HG02943 (cell line): ENCODE results near the gene BAHD1.

ENCODE experiments used
- ATAC-seq: cut with Tn5 transposase; IDR thresholded peaks from one replicate; pipeline ENCODE4 v1.9.1; 2021; ENCODE audit warnings: mild to moderate bottlenecking, low read depth, moderate library complexity; ENCODE audit not compliant: unreplicated experiment

Gene BAHD1

GRCh38 chr15:40489274-40490175 is 48.8 kb downstream of the BAHD1 start:
- ATAC-seq = no peak

DNA sequence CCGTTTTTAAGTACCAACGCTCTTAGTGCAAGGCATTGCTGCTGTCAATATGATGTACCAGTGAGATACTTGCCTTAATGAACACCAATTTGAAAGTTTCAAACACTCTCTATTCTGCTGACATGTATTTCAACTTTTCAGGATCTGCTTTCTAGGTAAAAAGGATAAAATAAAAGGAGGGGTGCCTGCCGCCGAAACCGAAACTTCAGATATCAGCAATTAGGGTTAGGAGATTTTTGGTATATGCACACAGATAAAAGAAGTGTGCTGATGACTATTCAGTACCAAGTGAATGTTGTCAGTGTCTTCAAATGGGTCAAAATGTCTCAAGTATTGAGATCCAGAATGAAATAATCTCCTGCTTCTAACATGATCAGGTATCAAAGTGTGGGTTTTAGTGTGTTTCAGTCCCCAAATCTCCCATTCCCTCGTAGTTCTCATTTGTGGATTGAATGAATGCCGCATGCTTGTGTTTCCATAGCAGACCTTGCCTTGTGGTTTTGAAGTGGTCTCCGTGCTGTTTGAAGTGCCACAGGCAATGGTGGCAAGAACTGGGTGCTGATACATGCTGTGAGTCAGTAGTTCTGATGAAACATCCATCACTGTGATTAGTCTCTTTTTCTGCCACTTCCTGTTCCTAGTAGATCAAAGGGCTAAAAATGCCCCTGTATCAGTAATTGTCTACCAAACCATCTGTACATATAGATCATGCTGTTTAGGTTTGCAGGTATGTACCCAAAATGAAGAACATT is 52.5 kb downstream of the BAHD1 start:
- no peak for ATAC-seq

- ATAC-seq = no peak
These were observed 54.8 kb downstream of the BAHD1 start for GRCh38 chr15:40495516-40495915.

- no peak for ATAC-seq
These were observed 57.7 kb downstream of the BAHD1 start for GRCh38 chr15:40498418-40498817.

DNA sequence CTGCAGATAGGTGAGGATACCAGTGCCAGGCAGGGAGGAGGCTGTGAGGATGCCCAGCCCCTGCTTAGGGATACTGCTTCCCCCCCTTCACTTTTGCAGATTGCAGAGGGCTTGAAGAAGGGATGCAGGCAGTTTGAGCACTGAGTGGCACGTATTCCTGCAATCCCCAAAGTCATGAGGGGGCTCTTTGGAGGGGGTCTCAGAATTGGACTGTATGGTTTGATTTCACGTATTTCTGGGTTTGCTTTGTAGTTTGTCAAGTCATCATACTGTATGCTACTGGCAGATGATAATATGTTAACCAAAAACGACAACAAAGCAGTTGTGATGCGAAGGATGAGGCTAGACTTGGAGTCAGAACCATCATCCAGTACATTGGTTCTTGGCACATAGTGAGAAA is 58.1 kb downstream of the BAHD1 start:
- no peak for ATAC-seq

DNA sequence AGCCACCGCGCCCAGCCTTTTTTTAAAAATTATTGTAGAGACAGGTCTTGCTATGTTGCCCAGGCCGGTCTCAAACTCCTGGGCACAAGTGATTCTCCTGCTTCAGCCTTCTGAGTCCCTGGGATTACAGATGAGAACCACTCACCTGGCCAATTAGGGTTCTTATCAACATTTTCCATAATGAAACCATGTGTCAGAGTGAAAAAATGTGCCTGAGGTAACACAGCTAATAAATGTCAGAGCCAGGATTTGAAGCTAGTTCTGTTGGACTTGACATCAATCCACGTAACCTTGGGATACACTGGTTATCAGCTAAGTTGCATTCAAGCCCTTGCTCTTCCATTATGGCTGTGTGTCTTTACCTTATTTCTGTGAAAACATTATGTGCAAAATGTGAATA is 59.2 kb downstream of the BAHD1 start:
- ATAC-seq = no peak

DNA sequence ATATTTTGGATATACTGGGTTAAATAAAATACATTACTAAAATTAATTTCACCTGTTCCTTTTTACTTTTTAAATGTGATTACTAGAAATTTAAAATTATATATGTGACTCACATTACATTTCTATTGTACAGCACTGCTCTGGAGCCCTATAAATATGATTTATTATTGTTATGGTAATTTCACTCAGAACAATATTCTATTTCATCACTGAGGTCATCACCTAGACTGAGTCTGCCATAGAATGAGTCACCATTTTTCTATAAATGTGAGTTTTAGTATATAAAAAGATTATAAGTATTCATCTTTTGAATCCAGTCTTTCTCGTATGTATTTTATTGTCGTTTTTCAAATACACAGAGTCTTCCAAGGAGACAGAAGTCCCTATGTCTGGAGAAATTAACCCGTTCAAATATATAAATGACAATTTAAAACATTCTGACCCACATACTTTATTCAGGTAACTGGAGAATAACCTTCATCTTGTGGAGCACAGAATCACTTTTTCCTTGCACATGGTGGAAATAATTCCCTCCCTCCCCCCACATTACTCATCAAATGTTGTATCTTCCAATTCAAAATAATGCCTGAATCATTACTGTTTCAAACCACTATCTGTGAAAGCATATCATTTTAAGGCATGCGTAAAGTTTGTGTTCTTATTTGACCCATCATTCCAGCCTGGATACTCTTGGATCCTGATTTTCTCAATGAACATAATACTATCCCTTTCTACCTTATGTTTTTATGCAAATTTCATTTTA is 60.0 kb downstream of the BAHD1 start:
- no peak for ATAC-seq

GRCh38 chr15:40501487-40501886 is 60.7 kb downstream of the BAHD1 start:
- ATAC-seq = no peak

- ATAC-seq = no peak
These were observed 66.3 kb downstream of the BAHD1 start for GRCh38 chr15:40506964-40507571.

DNA sequence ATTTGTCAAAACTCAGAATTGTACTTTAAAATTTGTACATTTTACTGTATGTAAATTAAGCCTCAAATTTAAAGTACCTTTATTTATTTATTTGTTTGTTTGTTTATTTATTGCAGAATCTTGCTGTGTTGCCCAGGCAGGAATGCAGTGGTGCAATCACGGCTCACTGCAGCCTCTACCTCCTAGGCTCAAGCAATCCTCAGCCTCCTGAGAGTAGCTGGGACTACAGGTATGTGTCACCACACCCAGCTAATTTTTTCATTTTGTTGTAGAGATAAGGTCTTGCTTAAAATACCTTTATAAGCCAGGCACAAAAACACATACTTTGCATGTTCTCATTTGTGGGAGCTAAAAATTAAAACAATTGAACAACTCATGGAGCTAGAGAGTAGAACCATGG is 67.5 kb downstream of the BAHD1 start:
- no peak for ATAC-seq

GRCh38 chr15:40510201-40510600 is 69.4 kb downstream of the BAHD1 start:
- no peak for ATAC-seq

DNA sequence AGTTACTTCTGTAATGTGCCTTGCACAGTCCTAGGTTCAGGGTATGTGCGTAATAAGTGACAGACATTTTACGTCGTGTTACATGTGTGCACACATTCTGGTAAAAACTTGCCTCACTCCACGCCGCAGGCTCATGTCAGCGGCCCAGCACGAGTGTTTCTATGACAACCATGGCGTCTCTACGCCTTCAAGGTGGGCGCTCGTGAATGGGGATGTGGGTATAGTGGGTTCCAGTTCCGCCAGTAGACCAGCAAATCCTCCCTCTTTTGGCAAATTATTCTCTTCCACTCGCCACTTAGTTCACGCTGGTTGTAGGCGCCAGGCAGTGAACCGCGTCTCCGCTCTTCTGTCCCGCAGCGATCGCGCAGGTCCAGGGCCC is 70.3 kb downstream of the BAHD1 start:
- no peak for ATAC-seq

GRCh38 chr15:40511472-40512133 is 70.8 kb downstream of the BAHD1 start:
- no peak for ATAC-seq

- no peak for ATAC-seq
These were observed 71.7 kb downstream of the BAHD1 start for GRCh38 chr15:40512440-40512839.

GRCh38 chr15:40513609-40514008 is 72.9 kb downstream of the BAHD1 start:
- no peak for ATAC-seq

DNA sequence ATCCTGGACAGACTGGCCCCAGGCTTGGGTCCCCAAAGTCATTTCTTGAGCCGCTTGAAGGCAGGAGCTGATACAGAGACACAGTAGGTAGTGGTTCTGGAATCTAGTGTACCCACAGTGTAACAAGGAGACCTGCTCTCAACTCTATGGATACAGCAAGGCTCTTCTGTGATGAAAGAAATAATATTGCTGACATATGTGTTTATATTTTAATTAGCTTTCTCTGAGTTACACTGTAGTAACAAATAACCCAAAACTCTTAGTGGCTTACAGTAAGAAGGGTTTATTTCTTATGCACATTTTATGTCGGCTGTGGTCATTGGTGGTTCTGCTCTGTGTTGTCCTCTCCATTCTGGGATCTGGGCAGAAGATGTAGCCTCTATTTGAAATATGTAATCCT is 75.6 kb downstream of the BAHD1 start:
- no peak for ATAC-seq
